ENCODE results near the gene ITGA7. TPM values are rescaled to one million over a fixed set of nuclear protein-coding genes. Genes with fewer than 3 reads are reported as not detected.

Gene ITGA7
- total and polyA plus RNA-seq, 2 of the 8 experiments (the other 6 are each of a cell fraction or from before 2014, with no cell fraction given), result 57.6 to 86.1 TPM

DNA sequence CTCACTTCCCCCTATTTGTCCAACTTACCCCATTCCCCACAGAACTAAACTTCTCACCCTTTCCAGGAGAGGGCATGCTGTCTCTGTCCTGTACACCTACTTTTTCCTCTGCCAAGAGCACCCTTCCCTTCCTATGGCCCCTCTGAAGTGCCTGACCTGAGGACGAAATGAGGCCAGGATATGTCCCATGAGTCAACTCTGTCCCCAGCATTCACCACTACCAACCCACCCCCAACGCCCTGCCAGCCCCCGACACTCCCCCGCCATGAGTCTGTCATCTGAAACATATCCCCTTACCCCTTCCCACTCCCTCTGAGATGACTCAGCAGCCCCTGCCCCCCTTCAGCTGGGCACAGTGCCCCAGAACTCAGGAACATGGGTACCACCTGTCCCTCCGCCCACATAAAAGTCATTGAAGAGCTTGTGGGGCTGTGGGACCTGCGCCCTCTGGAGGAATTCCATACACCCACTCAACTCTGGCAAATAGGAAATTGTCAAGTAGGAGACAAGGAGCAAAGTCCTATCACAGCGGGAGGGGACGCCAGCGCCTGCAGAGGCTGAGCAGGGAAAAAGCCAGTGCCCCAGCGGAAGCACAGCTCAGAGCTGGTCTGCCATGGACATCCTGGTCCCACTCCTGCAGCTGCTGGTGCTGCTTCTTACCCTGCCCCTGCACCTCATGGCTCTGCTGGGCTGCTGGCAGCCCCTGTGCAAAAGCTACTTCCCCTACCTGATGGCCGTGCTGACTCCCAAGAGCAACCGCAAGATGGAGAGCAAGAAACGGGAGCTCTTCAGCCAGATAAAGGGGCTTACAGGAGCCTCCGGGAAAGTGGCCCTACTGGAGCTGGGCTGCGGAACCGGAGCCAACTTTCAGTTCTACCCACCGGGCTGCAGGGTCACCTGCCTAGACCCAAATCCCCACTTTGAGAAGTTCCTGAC, 26.3 kb downstream of the ITGA7 start (continued):
- TF ChIP-seq CBX5 (IDR thresholded peaks at IDR 0.05; ENCODE audit: low read depth, low read length), result no peak
- no peak for TF ChIP-seq EP300 (IDR thresholded peaks at IDR 0.05; ENCODE audit: borderline replicate concordance in 1 of 2, low read depth in 2 of 2, low read length in 2 of 2)
- TF ChIP-seq, protein P1, sequence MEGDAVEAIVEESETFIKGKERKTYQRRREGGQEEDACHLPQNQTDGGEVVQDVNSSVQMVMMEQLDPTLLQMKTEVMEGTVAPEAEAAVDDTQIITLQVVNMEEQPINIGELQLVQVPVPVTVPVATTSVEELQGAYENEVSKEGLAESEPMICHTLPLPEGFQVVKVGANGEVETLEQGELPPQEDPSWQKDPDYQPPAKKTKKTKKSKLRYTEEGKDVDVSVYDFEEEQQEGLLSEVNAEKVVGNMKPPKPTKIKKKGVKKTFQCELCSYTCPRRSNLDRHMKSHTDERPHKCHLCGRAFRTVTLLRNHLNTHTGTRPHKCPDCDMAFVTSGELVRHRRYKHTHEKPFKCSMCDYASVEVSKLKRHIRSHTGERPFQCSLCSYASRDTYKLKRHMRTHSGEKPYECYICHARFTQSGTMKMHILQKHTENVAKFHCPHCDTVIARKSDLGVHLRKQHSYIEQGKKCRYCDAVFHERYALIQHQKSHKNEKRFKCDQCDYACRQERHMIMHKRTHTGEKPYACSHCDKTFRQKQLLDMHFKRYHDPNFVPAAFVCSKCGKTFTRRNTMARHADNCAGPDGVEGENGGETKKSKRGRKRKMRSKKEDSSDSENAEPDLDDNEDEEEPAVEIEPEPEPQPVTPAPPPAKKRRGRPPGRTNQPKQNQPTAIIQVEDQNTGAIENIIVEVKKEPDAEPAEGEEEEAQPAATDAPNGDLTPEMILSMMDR (IDR thresholded peaks at IDR 0.05; ENCODE audit: control extremely low read depth in 1 of 3, insufficient read depth in 1 of 3, low read depth in 1 of 3, low read length in 3 of 3), result peak; percentile 60 to 68 (median 61)
- TF ChIP-seq MAFK (IDR thresholded peaks at IDR 0.05; ENCODE audit: low read depth, low read length), result peak; percentile 37; the same call in 1 of the 2 replicates
- peak; percentile 66; the same call in 1 of the 2 replicates for TF ChIP-seq BACH1 (IDR thresholded peaks at IDR 0.05; ENCODE audit: low read length)
- TF ChIP-seq SRF (IDR thresholded peaks at IDR 0.05; ENCODE audit: low read depth, low read length), result no peak
- 0 out of 4 replicates have a peak, but pooled peaks of 1 of the 2 experiments have one; percentile 66 for TF ChIP-seq HDAC2 (IDR thresholded peaks at IDR 0.05; ENCODE audit: borderline replicate concordance in 1 of 2, low read depth in 2 of 2, low read length in 2 of 2)
- TF ChIP-seq EGR1 (IDR thresholded peaks at IDR 0.05; ENCODE audit: borderline replicate concordance, low read depth, low read length), result peak; percentile 88
